HCT116 (cell line): Measurements from ENCODE around the gene ADARB1. TPM values are rescaled to one million over a fixed set of nuclear protein-coding genes. Genes with fewer than 3 reads are reported as not detected.
A peak's percentile ranks its signal among the peaks of the same experiment; 100 is the strongest.

Experiments
- ATAC-seq: fragments of 200-7000 bp; cut with Tn5 transposase; 2 replicates; pipeline ENCODE4 v1.9.1; 2020; ENCODE audit warnings: mild to moderate bottlenecking, moderate library complexity
- BruUV-seq: library from RNA; stranded (reverse); fragments of 400-500 nt; replicated peaks from 2 replicates; lab custom pipeline; 2021; lab: Mats Ljungman, UMichigan
- CTCF ChIA-PET: fragments of 300-600 bp; sonication (Branson Sonifier 250); formaldehyde crosslinking; loops from one replicate; lab custom pipeline; 2021; ENCODE audit warnings: antibody characterized with exemption; lab: Charles Lee
- POLR2A ChIA-PET: fragments of 300-600, 350-600 bp; sonication (Branson Sonifier 250); formaldehyde crosslinking; loops from one replicate; lab custom pipeline; 2021; ENCODE audit warnings: antibody characterized with exemption; lab: Charles Lee
- RAD21 ChIA-PET, 2 experiments: fragments of 300-600 bp; sonication (Branson Sonifier 250); formaldehyde crosslinking; loops; one replicate each; lab custom pipeline; 2023; ENCODE audit warnings: low total read pairs in 2 of 2; ENCODE audit not compliant: uncharacterized antibody in 2 of 2, unreplicated experiment in 2 of 2, low non-redundant PET in 1 of 2; lab: Charles Lee
- DNase-seq: peaks from one replicate; pipeline ENCODE4 v3.0.0-alpha.2; 2010; ENCODE audit warnings: low read depth, low spot score
- H2AFZ ChIP-seq: fragments of 200-600 bp; shearing (Covaris generic), sonication (generic); 2 replicates; pipeline ENCODE4 v1.6.1; 2017; ENCODE audit warnings: low read depth, mixed run types, mixed read lengths, antibody characterized with exemption, low read length; ENCODE audit not compliant: poor library complexity, severe bottlenecking
- H3K27ac ChIP-seq: 2 replicates; pipeline ENCODE4 v1.5.1; 2012; ENCODE audit warnings: low read depth, low read length
- H3K27me3 ChIP-seq: fragments of 200-600 bp; sonication (generic); 2 replicates; pipeline ENCODE4 v1.6.1; 2016; ENCODE audit warnings: mixed run types, low read length, mixed read lengths; ENCODE audit not compliant: insufficient read depth
- H3K36me3 ChIP-seq, 2 experiments: fragments of 200-500 bp in 1 of 2; fragments of 200-600 bp in 1 of 2; sonication (Bioruptor generic) in 1 of 2; sonication (generic) in 1 of 2; 2 replicates each; pipeline versions ENCODE4 v1.5.1 to v1.6.1; 2014 to 2016; ENCODE audit warnings: low read length in 2 of 2, inconsistent platforms in 1 of 2, mixed read lengths in 1 of 2, mixed run types in 1 of 2; ENCODE audit not compliant: insufficient read depth in 2 of 2, control insufficient read depth in 1 of 2
- H3K4me1 ChIP-seq, 2 experiments: fragments of 200-600 bp in 1 of 2; sonication (generic) in 1 of 2; 2 replicates each; pipeline versions ENCODE4 v1.5.1 to v1.6.1; 2012 to 2017; ENCODE audit warnings: low read length in 2 of 2, inconsistent platforms in 1 of 2, mild to moderate bottlenecking in 1 of 2, mixed read lengths in 1 of 2, mixed run types in 1 of 2, moderate library complexity in 1 of 2; ENCODE audit not compliant: insufficient read depth in 2 of 2, control insufficient read depth in 1 of 2
- H3K4me2 ChIP-seq: fragments of 200-600 bp; sonication (generic); 2 replicates; pipeline ENCODE4 v1.6.1; 2017; ENCODE audit warnings: mixed run types, low read length, mixed read lengths
- H3K4me3 ChIP-seq, 2 experiments: fragments of 200-600 bp in 1 of 2; sonication (generic) in 1 of 2; replicated peaks in 1 of 2; 2 replicates each; pipeline ENCODE4 v1.5.1; 2011 to 2016; ENCODE audit warnings: low read length in 2 of 2, control low read depth in 1 of 2, low read depth in 1 of 2, mild to moderate bottlenecking in 1 of 2, mixed read lengths in 1 of 2, mixed run types in 1 of 2
- H3K79me2 ChIP-seq: fragments of 200-600 bp; sonication (generic); 2 replicates; pipeline ENCODE4 v1.6.1; 2017; ENCODE audit warnings: mild to moderate bottlenecking, mixed run types, low read length, moderate library complexity, mixed read lengths; ENCODE audit not compliant: insufficient read depth
- H3K9ac ChIP-seq: fragments of 200-600 bp; sonication (generic); 2 replicates; pipeline ENCODE4 v1.6.1; 2016; ENCODE audit warnings: low read length, mixed read lengths
- H3K9me2 ChIP-seq: fragments of 200-600 bp; sonication (generic), shearing (Covaris generic); 2 replicates; pipeline ENCODE4 v1.6.1; 2017; ENCODE audit warnings: mixed run types, mild to moderate bottlenecking, moderate library complexity; ENCODE audit not compliant: insufficient read depth
- H3K9me3 ChIP-seq, 2 experiments: fragments of 200-500 bp in 1 of 2; fragments of 200-600 bp in 1 of 2; sonication (Bioruptor generic) in 1 of 2; sonication (generic) in 1 of 2; 2 replicates each; pipeline ENCODE4 v1.6.1; 2014 to 2017; ENCODE audit warnings: low read length in 2 of 2, mixed read lengths in 2 of 2, inconsistent platforms in 1 of 2, low read depth in 1 of 2, mild to moderate bottlenecking in 1 of 2, mixed run types in 1 of 2, moderate library complexity in 1 of 2; ENCODE audit not compliant: control insufficient read depth in 1 of 2, insufficient read depth in 1 of 2
- H4K20me1 ChIP-seq: fragments of 200-600 bp; sonication (generic), shearing (Covaris generic); 2 replicates; pipeline ENCODE4 v1.6.1; 2017; ENCODE audit warnings: mixed run types, mild to moderate bottlenecking, moderate library complexity; ENCODE audit not compliant: insufficient read depth
- JUND ChIP-seq: IDR thresholded peaks from 2 replicates; pipeline ENCODE4 v1.6.1; 2012
- POLR2A ChIP-seq: IDR thresholded peaks from 2 replicates; pipeline ENCODE4 v1.7.0; 2011; ENCODE audit warnings: borderline replicate concordance; ENCODE audit not compliant: insufficient read depth, insufficient read length; ENCODE audit errors: extremely low read depth
- POLR2AphosphoS5 ChIP-seq: IDR thresholded peaks from 2 replicates; pipeline ENCODE4 v1.6.1; 2011; ENCODE audit warnings: mild to moderate bottlenecking, low read depth, low read length, moderate library complexity
- RAD21 ChIP-seq: IDR thresholded peaks from 2 replicates; pipeline ENCODE4 v1.6.1; 2012; ENCODE audit warnings: low read depth, mild to moderate bottlenecking
- YY1 ChIP-seq: IDR thresholded peaks from 2 replicates; pipeline ENCODE4 v1.6.1; 2011; ENCODE audit warnings: low read length, low read depth, moderate library complexity, mild to moderate bottlenecking; ENCODE audit not compliant: insufficient replicate concordance; ENCODE audit errors: extremely low read depth
- ZFX ChIP-seq: fragments of 450-650 bp; IDR thresholded peaks from 2 replicates; pipeline ENCODE4 v1.6.1; 2017
- intact Hi-C: fragments of 100-400 bp; cut with micrococcal nuclease; formaldehyde crosslinking; loops from 2 replicates; pipeline ENCODE4 v1.10.0; 2022
- total RNA-seq: library from RNA; stranded (reverse); gene quantifications from one replicate; pipeline ENCODE4 v1.2.1, GENCODE V29; 2021; ENCODE audit not compliant: unreplicated experiment
- TF ChIP-seq, protein P1 (sequence below): IDR thresholded peaks from 2 replicates; pipeline ENCODE4 v1.6.1; 2012

Gene ADARB1
- total RNA-seq, 1 experiment from 2014 or later, result 13.5 TPM

DNA sequence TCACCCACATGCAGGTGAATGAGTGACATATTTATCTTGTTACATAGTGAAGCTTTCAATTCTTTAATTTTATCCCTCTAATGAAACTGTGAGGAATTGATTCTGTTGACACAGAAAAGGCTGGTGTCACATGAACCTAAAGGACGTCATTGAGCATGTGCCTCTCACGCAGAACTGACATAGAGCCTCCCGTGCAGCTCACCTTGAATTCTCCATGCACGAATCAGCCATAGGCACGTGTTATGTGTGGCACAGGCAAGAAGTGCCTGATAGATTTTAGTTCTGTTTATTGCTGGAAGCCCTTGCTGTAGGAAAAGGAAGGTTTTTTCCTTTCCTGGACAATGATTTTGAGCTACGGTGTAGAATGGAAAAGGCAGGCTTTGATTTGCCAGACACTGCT lies 11.3 kb downstream of the ADARB1 start:
- BruUV-seq, result no TSS peak
- POLR2A ChIA-PET, result no interaction called here

GRCh38 chr21:45086337-45086958 lies 12.1 kb downstream of the ADARB1 start:
- Histone ChIP-seq H2AFZ (no peak overlapping the region), H3K9ac (no peak overlapping the region), H3K4me3 (no peak overlapping the region), H4K20me1 (no peaks in the 10 kb centered on the region), H3K36me3 (no peaks in the 10 kb centered on the region), H3K9me2 (no peaks in the 10 kb centered on the region), H3K79me2 (peaks cover 9% of the 10 kb centered on the region), H3K9me3 (no peaks in the 10 kb centered on the region), H3K4me1 (peaks cover 0 to 16% of the 10 kb centered on the region in 2 experiments; a peak in 2 of 4 replicates), H3K27ac (no peak overlapping the region), H3K27me3 (no peaks in the 10 kb centered on the region), H3K4me2 (no peak overlapping the region)
- POLR2A ChIA-PET, result no interaction called here
- RAD21 ChIA-PET, result no interaction called here
- CTCF ChIA-PET, result no interaction called here
- ATAC-seq (no peak), DNase-seq (no peak)
- no peak for TF ChIP-seq ZFX
- no peak for TF ChIP-seq RAD21
- no peak for TF ChIP-seq POLR2AphosphoS5
- intact Hi-C loops, result no loop called here
- BruUV-seq, result no TSS peak

More for the DNA sequence above, 11.3 kb downstream of the ADARB1 start:
- Histone ChIP-seq H3K27me3 (no peaks in the 10 kb centered on the region), H3K9me2 (no peaks in the 10 kb centered on the region), H3K9me3 (no peaks in the 10 kb centered on the region), H3K4me3 (no peak overlapping the region), H4K20me1 (no peaks in the 10 kb centered on the region), H3K4me2 (peak overlapping the region; percentile 16), H2AFZ (no peak overlapping the region)
- peak; percentile 73 for ATAC-seq
- CTCF ChIA-PET, result no interaction called here
- no peak for TF ChIP-seq YY1
- TF ChIP-seq JUND, result no peak
- TF ChIP-seq RAD21, result no peak
- no peak for TF ChIP-seq POLR2A
- TF ChIP-seq, protein P1, sequence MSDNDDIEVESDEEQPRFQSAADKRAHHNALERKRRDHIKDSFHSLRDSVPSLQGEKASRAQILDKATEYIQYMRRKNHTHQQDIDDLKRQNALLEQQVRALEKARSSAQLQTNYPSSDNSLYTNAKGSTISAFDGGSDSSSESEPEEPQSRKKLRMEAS, result peak; percentile 73
- TF ChIP-seq, all 23 proteins: peak for 1
- Histone ChIP-seq H3K79me2 (peaks cover 4% of the 10 kb centered on the region), H3K27ac (no peak overlapping the region), H3K9ac (no peak overlapping the region), H3K36me3 (no peaks in the 10 kb centered on the region), H3K4me1 (peaks cover 7 to 24% of the 10 kb centered on the region in 2 experiments)
- DNase-seq, result no peak
- intact Hi-C loops, result no loop called here
- RAD21 ChIA-PET, result no interaction called here
